GM10266 (cell line): ENCODE results near the gene DNASE2.
A peak's percentile ranks its signal among the peaks of the same experiment; 100 is the strongest.

Experiments used
- DNase-seq: peaks from one replicate; pipeline ENCODE4 v3.0.0; 2012; ENCODE audit errors: extremely low spot score
- CTCF ChIP-seq: IDR thresholded peaks from 2 replicates; pipeline ENCODE4 v1.5.1; 2012; ENCODE audit warnings: mild to moderate bottlenecking, low read depth; ENCODE audit not compliant: control insufficient read depth, insufficient read depth; ENCODE audit errors: missing control alignments

DNASE2 gene

GRCh38 chr19:12873891-12874745, 7.1 kb downstream of the DNASE2 start:
- no peak for TF ChIP-seq CTCF
- DNase-seq: no peak

GRCh38 chr19:12872941-12873890, 8.0 kb downstream of the DNASE2 start:
- DNase-seq: no peak
- no peak for TF ChIP-seq CTCF

GRCh38 chr19:12872255-12872654, 9.0 kb downstream of the DNASE2 start:
- DNase-seq: no peak
- TF ChIP-seq CTCF: no peak

GRCh38 chr19:12871681-12872080, 9.6 kb downstream of the DNASE2 start:
- no peak for DNase-seq
- no peak for TF ChIP-seq CTCF

- peak; percentile 72 for DNase-seq
- TF ChIP-seq CTCF: no peak
These were observed 12.6 kb downstream of the DNASE2 start for GRCh38 chr19:12868540-12869112.

- peak; percentile 96 for DNase-seq
These were observed 13.8 kb downstream of the DNASE2 start for GRCh38 chr19:12867120-12868099.

More at GRCh38 chr19:12867120-12868099, 13.8 kb downstream of the DNASE2 start:
- TF ChIP-seq CTCF: peak; percentile 0
